D721Med (cell line): Measurements from ENCODE around the gene NXPE4.
"Not testable (repeated sequence)": the region's sequence is repeated elsewhere in the genome, so short reads cannot be mapped to it uniquely, and the experiment has no call there.

Source experiments
- DNase-seq: peaks from one replicate; pipeline ENCODE4 v3.0.0; 2011; ENCODE audit warnings: low spot score; ENCODE audit not compliant: insufficient read length
- FAIRE-seq: peaks from 2 replicates; lab custom pipeline; 2011; peaks lifted over from hg19 to GRCh38; lab: Jason Lieb, UNC
- TF ChIP-seq, protein P1 (sequence below): IDR thresholded peaks from 2 replicates; pipeline ENCODE4 v1.5.1; 2012; ENCODE audit warnings: mild to moderate bottlenecking, control low read depth; ENCODE audit not compliant: insufficient read depth; ENCODE audit errors: missing control alignments

Gene NXPE4

DNA sequence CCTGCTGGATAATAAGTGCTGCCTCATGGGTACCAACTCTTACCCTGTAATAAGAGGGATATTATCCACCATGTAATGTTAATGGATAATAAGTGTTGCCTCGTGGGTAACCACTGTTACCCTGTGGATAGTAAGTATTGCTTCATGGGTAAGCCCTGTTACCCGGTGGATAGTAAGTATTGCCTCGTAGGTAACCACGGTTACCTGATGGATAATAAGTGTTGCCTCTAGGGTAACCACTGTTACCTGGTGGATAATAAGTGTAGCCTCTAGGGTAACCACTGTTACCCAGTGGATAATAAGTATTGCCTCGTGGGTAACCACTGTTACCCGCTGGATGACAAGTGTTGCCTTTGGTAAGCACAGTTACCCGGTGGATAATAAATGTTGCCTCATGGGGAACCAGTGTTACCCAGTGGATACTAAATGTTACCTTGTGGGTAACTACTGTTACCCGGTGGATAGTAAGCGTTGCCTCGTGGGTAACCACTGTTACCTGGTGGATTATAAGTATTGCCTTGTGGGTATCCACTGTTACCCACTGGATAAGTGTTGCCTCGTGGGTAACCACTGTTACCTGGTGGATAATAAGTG is 18.6 kb upstream of the NXPE4 start:
- FAIRE-seq, result no peak
- TF ChIP-seq, protein P1, sequence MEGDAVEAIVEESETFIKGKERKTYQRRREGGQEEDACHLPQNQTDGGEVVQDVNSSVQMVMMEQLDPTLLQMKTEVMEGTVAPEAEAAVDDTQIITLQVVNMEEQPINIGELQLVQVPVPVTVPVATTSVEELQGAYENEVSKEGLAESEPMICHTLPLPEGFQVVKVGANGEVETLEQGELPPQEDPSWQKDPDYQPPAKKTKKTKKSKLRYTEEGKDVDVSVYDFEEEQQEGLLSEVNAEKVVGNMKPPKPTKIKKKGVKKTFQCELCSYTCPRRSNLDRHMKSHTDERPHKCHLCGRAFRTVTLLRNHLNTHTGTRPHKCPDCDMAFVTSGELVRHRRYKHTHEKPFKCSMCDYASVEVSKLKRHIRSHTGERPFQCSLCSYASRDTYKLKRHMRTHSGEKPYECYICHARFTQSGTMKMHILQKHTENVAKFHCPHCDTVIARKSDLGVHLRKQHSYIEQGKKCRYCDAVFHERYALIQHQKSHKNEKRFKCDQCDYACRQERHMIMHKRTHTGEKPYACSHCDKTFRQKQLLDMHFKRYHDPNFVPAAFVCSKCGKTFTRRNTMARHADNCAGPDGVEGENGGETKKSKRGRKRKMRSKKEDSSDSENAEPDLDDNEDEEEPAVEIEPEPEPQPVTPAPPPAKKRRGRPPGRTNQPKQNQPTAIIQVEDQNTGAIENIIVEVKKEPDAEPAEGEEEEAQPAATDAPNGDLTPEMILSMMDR, result no peak
- DNase-seq, result no peak

DNA sequence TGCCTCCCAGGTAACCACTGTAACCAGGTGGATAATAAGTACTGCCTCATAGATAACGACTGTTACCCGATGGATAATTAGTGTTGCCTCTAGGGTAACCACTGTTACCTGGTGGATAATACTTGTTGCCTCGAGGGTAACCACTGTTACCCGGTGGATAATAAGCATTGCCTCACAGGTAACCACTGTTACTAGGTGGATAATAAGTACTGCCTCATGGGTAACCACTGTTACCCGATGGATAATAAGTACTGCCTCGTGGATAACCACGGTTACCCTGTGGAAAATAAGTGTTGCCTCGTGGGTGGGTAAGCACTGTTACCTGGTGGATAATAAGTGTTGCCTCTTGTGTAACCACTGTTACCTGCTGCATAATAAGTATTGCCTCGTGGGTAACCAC is 17.5 kb upstream of the NXPE4 start:
- FAIRE-seq, DNase-seq: not testable (repeated sequence)

DNA sequence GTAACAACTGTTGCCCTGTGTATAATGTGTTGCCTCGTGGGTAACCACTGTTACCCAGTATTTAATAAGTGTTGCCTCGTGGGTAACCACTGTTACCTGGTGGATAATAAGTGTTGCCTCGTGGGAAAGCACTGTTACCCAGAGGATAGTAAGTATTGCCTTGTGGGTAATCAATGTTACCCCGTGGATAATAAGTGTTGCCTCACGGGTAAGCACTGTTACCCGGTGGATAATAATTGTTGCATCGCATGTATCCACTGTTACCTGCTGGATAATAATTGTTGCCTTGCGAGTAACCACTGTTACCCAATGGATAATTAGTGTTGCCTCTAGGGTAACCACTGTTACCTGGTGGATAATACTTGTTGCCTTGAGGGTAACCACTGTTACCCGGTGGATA is 17.1 kb upstream of the NXPE4 start:
- DNase-seq, result no peak
- TF ChIP-seq, protein P1, result no peak
- FAIRE-seq, result no peak

DNA sequence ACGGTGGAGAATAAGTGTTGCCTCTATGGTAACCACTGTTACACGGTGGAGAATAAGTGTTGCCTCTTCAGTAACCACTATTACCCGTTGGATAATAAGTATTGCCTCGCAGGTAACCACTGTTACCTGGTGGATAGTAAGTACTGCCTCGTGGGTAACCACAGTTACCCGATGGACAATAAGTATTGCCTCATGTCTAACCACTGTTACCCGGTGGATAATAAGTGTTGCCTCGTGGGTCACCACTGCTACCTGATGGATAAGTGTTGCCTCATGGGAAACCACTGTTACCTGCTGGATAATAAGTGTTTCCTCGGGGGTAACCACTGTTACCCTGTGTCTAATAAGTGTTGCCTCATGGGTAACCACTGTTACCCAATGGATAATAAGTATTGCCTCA is 16.6 kb upstream of the NXPE4 start:
- not testable (repeated sequence) for FAIRE-seq

DNA sequence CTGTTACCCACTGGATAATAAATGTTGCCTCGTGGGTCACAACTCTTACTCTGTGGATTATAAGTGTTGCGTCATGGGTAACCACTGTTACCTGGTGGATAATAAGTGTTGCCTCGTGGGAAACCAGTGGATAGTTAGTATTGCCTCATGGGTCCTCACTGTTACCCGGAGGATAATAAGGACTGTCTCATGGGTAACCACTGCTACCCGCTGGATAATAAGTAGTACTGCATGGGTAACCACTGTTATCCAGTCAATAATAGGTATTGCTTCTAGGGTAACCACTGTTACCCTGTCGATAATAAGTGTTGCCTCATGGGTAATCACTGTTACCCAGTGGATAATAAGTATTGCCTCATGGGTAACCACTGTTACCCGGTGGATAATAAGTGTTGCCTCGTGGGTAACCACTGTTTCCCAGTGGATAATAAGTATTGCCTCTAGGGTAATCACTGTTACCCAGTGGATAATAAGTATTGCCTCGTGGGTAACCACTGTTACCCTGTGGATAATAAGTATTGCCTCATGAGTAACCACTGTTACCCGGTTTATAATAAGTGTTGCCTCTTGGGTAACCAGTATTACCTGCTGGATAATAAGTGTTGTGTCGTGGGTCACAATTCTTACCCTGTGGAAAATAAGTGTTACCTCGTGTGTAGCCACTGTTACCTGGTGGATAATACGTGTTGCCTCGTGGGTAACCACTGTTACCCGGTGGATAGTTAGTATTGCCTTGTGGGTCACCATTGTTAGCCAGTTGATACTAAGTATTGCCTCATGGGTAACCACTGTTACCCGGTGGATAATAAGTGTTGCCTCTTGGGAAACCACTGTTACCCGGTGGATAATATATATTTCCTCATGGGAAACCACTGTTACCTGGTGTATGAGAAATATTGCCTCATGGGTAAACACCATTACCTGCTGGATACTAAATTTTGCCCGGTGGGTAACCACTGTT is 15.7 kb upstream of the NXPE4 start:
- TF ChIP-seq, protein P1, result no peak
- no peak for FAIRE-seq
- no peak for DNase-seq

More for the DNA sequence above, 16.6 kb upstream of the NXPE4 start:
- DNase-seq, result not testable (repeated sequence)

- TF ChIP-seq, protein P1, result no peak
- no peak for FAIRE-seq
- DNase-seq, result no peak
Observed at GRCh38 chr11:114610550-114610949, 15.0 kb upstream of the NXPE4 start.

GRCh38 chr11:114609429-114609828 is 13.8 kb upstream of the NXPE4 start:
- DNase-seq (no peak), FAIRE-seq (no peak)
- TF ChIP-seq, protein P1, result no peak

- FAIRE-seq, DNase-seq: not testable (repeated sequence)
Observed at GRCh38 chr11:114608605-114609004, 13.0 kb upstream of the NXPE4 start.
